T-helper 2 cell treated with Interferon-gamma antibody and Interleukin-4, amounts not matched to agents 5 μg/mL and 100 μg/mL, for 36 hours (primary cell): ENCODE results near the gene GLS2.
"Not testable (repeated sequence)": the region's sequence is repeated elsewhere in the genome, so short reads cannot be mapped to it uniquely, and the experiment has no call there.

Source experiments
- DNase-seq: peaks from one replicate; pipeline ENCODE4 v3.0.0; 2021; ENCODE audit warnings: low spot score
- H3K27ac Mint-ChIP-seq: one replicate; pipeline ENCODE4 v1.8.0; 2021; ENCODE audit warnings: mild to moderate bottlenecking, mixed read lengths
- H3K27me3 Mint-ChIP-seq: one replicate; pipeline ENCODE4 v1.8.0; 2021; ENCODE audit warnings: low read depth, mixed read lengths
- H3K36me3 Mint-ChIP-seq: one replicate; pipeline ENCODE4 v1.8.0; 2021; ENCODE audit warnings: low read depth, mixed read lengths
- H3K4me1 Mint-ChIP-seq: one replicate; pipeline ENCODE4 v1.8.0; 2021; ENCODE audit warnings: low read depth, mixed read lengths
- H3K4me3 Mint-ChIP-seq: one replicate; pipeline ENCODE4 v1.8.0; 2022; ENCODE audit warnings: mild to moderate bottlenecking, moderate library complexity, mixed read lengths
- H3K9me3 Mint-ChIP-seq: one replicate; pipeline ENCODE4 v1.8.0; 2021; ENCODE audit warnings: mixed read lengths

Gene GLS2

GRCh38 chr12:56510786-56511185 is 22.8 kb upstream of the GLS2 start:
- H3K4me3 Mint-ChIP-seq, result no peak overlapping the region

GRCh38 chr12:56499879-56500278 is 11.9 kb upstream of the GLS2 start:
- DNase-seq, H3K27me3 Mint-ChIP-seq, H3K36me3 Mint-ChIP-seq, H3K9me3 Mint-ChIP-seq, H3K4me3 Mint-ChIP-seq, H3K27ac Mint-ChIP-seq, H3K4me1 Mint-ChIP-seq: not testable (repeated sequence)

More at GRCh38 chr12:56510786-56511185, 22.8 kb upstream of the GLS2 start:
- H3K27ac Mint-ChIP-seq, result no peak overlapping the region
- no peak for DNase-seq
- peaks cover 4% of the 10 kb centered on the region for H3K4me1 Mint-ChIP-seq
- no peaks in the 10 kb centered on the region for H3K36me3 Mint-ChIP-seq
- H3K9me3 Mint-ChIP-seq, result no peaks in the 10 kb centered on the region
- peaks cover 14% of the 10 kb centered on the region for H3K27me3 Mint-ChIP-seq

- H3K27ac Mint-ChIP-seq, H3K27me3 Mint-ChIP-seq, H3K36me3 Mint-ChIP-seq, DNase-seq, H3K4me3 Mint-ChIP-seq, H3K9me3 Mint-ChIP-seq, H3K4me1 Mint-ChIP-seq: not testable (repeated sequence)
Measured at GRCh38 chr12:56499452-56499851, 11.5 kb upstream of the GLS2 start.

- not testable (repeated sequence) for H3K4me3 Mint-ChIP-seq, DNase-seq, H3K9me3 Mint-ChIP-seq, H3K27me3 Mint-ChIP-seq, H3K36me3 Mint-ChIP-seq, H3K27ac Mint-ChIP-seq, H3K4me1 Mint-ChIP-seq
Measured at GRCh38 chr12:56498126-56498902, 10.4 kb upstream of the GLS2 start.

- not testable (repeated sequence) for H3K36me3 Mint-ChIP-seq, H3K9me3 Mint-ChIP-seq, H3K4me1 Mint-ChIP-seq, H3K27ac Mint-ChIP-seq
- DNase-seq, result peak; percentile 56
- Mint-ChIP-seq H3K4me3 (peak overlapping the region; percentile 29), H3K27me3 (peaks cover 13% of the 10 kb centered on the region)
Measured at GRCh38 chr12:56496704-56497103, 8.7 kb upstream of the GLS2 start.

- not testable (repeated sequence) for DNase-seq, H3K36me3 Mint-ChIP-seq, H3K4me3 Mint-ChIP-seq, H3K4me1 Mint-ChIP-seq, H3K9me3 Mint-ChIP-seq, H3K27ac Mint-ChIP-seq
- peaks cover 26% of the 10 kb centered on the region for H3K27me3 Mint-ChIP-seq
Measured at GRCh38 chr12:56494481-56494880, 6.5 kb upstream of the GLS2 start.

- not testable (repeated sequence) for DNase-seq, H3K4me3 Mint-ChIP-seq, H3K9me3 Mint-ChIP-seq, H3K27ac Mint-ChIP-seq, H3K36me3 Mint-ChIP-seq, H3K4me1 Mint-ChIP-seq
- H3K27me3 Mint-ChIP-seq, result peaks cover 29% of the 10 kb centered on the region
Measured at GRCh38 chr12:56494106-56494415, 6.1 kb upstream of the GLS2 start.

- not testable (repeated sequence) for H3K27ac Mint-ChIP-seq, H3K9me3 Mint-ChIP-seq, H3K4me1 Mint-ChIP-seq, H3K4me3 Mint-ChIP-seq, H3K36me3 Mint-ChIP-seq, DNase-seq
- peaks cover 30% of the 10 kb centered on the region for H3K27me3 Mint-ChIP-seq
Measured at GRCh38 chr12:56493409-56494105, 5.6 kb upstream of the GLS2 start.

GRCh38 chr12:56490360-56490759 is 2.4 kb upstream of the GLS2 start:
- Mint-ChIP-seq H3K4me1 (peaks cover 15% of the 10 kb centered on the region), H3K4me3 (no peak overlapping the region), H3K9me3 (peaks cover 4% of the 10 kb centered on the region), H3K27ac (no peak overlapping the region), H3K36me3 (peaks cover 4% of the 10 kb centered on the region), H3K27me3 (peaks cover 47% of the 10 kb centered on the region)
- DNase-seq, result no peak

GRCh38 chr12:56487448-56488040 is 417 bp downstream of the GLS2 start:
- peaks cover 15% of the 10 kb centered on the region for H3K4me1 Mint-ChIP-seq
- no peak for DNase-seq
- peak overlapping the region; percentile 73 for H3K4me3 Mint-ChIP-seq
- peaks cover 4% of the 10 kb centered on the region for H3K9me3 Mint-ChIP-seq
- H3K27me3 Mint-ChIP-seq, result peaks cover 46% of the 10 kb centered on the region
- no peak overlapping the region for H3K27ac Mint-ChIP-seq
- peaks cover 4% of the 10 kb centered on the region for H3K36me3 Mint-ChIP-seq

GRCh38 chr12:56486694-56487093 is 1.3 kb downstream of the GLS2 start:
- Mint-ChIP-seq H3K4me1 (peaks cover 15% of the 10 kb centered on the region), H3K27ac (no peak overlapping the region), H3K27me3 (peaks cover 42% of the 10 kb centered on the region), H3K4me3 (no peak overlapping the region), H3K9me3 (peaks cover 4% of the 10 kb centered on the region), H3K36me3 (peaks cover 4% of the 10 kb centered on the region)
- DNase-seq, result no peak

- H3K27ac Mint-ChIP-seq, result no peak overlapping the region
- H3K4me1 Mint-ChIP-seq, result peaks cover 19% of the 10 kb centered on the region
- peaks cover 25% of the 10 kb centered on the region for H3K27me3 Mint-ChIP-seq
- no peak for DNase-seq
- H3K9me3 Mint-ChIP-seq, result peaks cover 4% of the 10 kb centered on the region
- H3K36me3 Mint-ChIP-seq, result peaks cover 5% of the 10 kb centered on the region
- no peak overlapping the region for H3K4me3 Mint-ChIP-seq
Measured at GRCh38 chr12:56484566-56484965, 3.4 kb downstream of the GLS2 start.

- peaks cover 4% of the 10 kb centered on the region for H3K4me1 Mint-ChIP-seq
- H3K36me3 Mint-ChIP-seq, result peaks cover 1% of the 10 kb centered on the region
- H3K27me3 Mint-ChIP-seq, result no peaks in the 10 kb centered on the region
- no peak for DNase-seq
- H3K27ac Mint-ChIP-seq, result no peak overlapping the region
- no peaks in the 10 kb centered on the region for H3K9me3 Mint-ChIP-seq
- no peak overlapping the region for H3K4me3 Mint-ChIP-seq
Measured at GRCh38 chr12:56479625-56480024, 8.3 kb downstream of the GLS2 start.

- no peaks in the 10 kb centered on the region for H3K9me3 Mint-ChIP-seq
Measured at GRCh38 chr12:56477521-56478225, 10.3 kb downstream of the GLS2 start.

More at GRCh38 chr12:56477521-56478225, 10.3 kb downstream of the GLS2 start:
- DNase-seq, result no peak
- H3K27ac Mint-ChIP-seq, result no peak overlapping the region
- H3K36me3 Mint-ChIP-seq, result peaks cover 1% of the 10 kb centered on the region
- peaks cover 4% of the 10 kb centered on the region for H3K4me1 Mint-ChIP-seq
- no peaks in the 10 kb centered on the region for H3K27me3 Mint-ChIP-seq
- H3K4me3 Mint-ChIP-seq, result no peak overlapping the region
